ENCODE data around the gene NEUROD1.

NEUROD1 gene

GRCh38 chr2:181628590-181629585, 51.4 kb downstream of the NEUROD1 start:
- TF ChIP-seq CTCF (conservative IDR thresholded peaks at IDR 0.05; ENCODE audit: low read depth, low read length): no peak
- no peaks in the 10 kb centered on the region for H3K4me1 ChIP-seq (ENCODE audit: low read depth, poor library complexity, severe bottlenecking)

GRCh38 chr2:181627545-181627944, 52.8 kb downstream of the NEUROD1 start:
- no peak for TF ChIP-seq CTCF (conservative IDR thresholded peaks at IDR 0.05; ENCODE audit: low read depth, low read length)
- Histone ChIP-seq H3K4me1 (ENCODE audit: low read depth, poor library complexity, severe bottlenecking) (no peaks in the 10 kb centered on the region), H3K36me3 (ENCODE audit: insufficient read depth) (no peaks in the 10 kb centered on the region), H3K27ac (no peak overlapping the region), H4K20me1 (ENCODE audit: insufficient read depth) (no peaks in the 10 kb centered on the region), H3K4me3 (IDR thresholded peaks at IDR 0.05; ENCODE audit: insufficient read depth, low read depth, low read length) (no peak overlapping the region), H2AFZ (ENCODE audit: low read depth) (no peak overlapping the region), H3K27me3 (ENCODE audit: insufficient read depth, low read depth) (no peaks in the 10 kb centered on the region), H3K4me2 (no peak overlapping the region), H3K79me2 (ENCODE audit: insufficient read depth, low read depth) (no peaks in the 10 kb centered on the region), H3K9ac (no peak overlapping the region)

More at GRCh38 chr2:181628590-181629585, 51.4 kb downstream of the NEUROD1 start:
- H3K4me3 ChIP-seq (IDR thresholded peaks at IDR 0.05; ENCODE audit: insufficient read depth, low read depth, low read length): no peak overlapping the region
- no peak overlapping the region for H3K9ac ChIP-seq
- H3K36me3 ChIP-seq (ENCODE audit: insufficient read depth): no peaks in the 10 kb centered on the region
- no peak overlapping the region for H3K4me2 ChIP-seq
- no peak overlapping the region for H3K27ac ChIP-seq
- no peak overlapping the region for H2AFZ ChIP-seq (ENCODE audit: low read depth)
- H3K27me3 ChIP-seq (ENCODE audit: insufficient read depth, low read depth): no peaks in the 10 kb centered on the region
- H4K20me1 ChIP-seq (ENCODE audit: insufficient read depth): no peaks in the 10 kb centered on the region
- H3K79me2 ChIP-seq (ENCODE audit: insufficient read depth, low read depth): no peaks in the 10 kb centered on the region

GRCh38 chr2:181626671-181627070, 53.6 kb downstream of the NEUROD1 start:
- Histone ChIP-seq H4K20me1 (ENCODE audit: insufficient read depth) (no peaks in the 10 kb centered on the region), H2AFZ (ENCODE audit: low read depth) (no peak overlapping the region), H3K4me3 (IDR thresholded peaks at IDR 0.05; ENCODE audit: insufficient read depth, low read depth, low read length) (no peak overlapping the region), H3K4me2 (no peak overlapping the region), H3K27ac (no peak overlapping the region), H3K9ac (no peak overlapping the region), H3K4me1 (ENCODE audit: low read depth, poor library complexity, severe bottlenecking) (no peaks in the 10 kb centered on the region), H3K27me3 (ENCODE audit: insufficient read depth, low read depth) (no peaks in the 10 kb centered on the region), H3K36me3 (ENCODE audit: insufficient read depth) (no peaks in the 10 kb centered on the region), H3K79me2 (ENCODE audit: insufficient read depth, low read depth) (no peaks in the 10 kb centered on the region)
- TF ChIP-seq CTCF (conservative IDR thresholded peaks at IDR 0.05; ENCODE audit: low read depth, low read length): no peak
